Upper lobe of left lung (tissue), 6 donors: ENCODE results near the gene FGFRL1. TPM values are rescaled to one million over a fixed set of nuclear protein-coding genes. Genes with fewer than 3 reads are reported as not detected.

Experiments
- ATAC-seq, 2 donors: fragments of 200-7000 bp; cut with Tn5 transposase; one replicate each; pipeline ENCODE4 v1.9.1; 2022; ENCODE audit warnings: mild to moderate bottlenecking in 2 of 2, moderate library complexity in 2 of 2; ENCODE audit not compliant: low FRiP score in 2 of 2
- DNase-seq, 2 donors: peaks; one replicate each; pipeline ENCODE4 v3.0.0-alpha.2; 2019 to 2020
- H3K27ac ChIP-seq, 4 donors: fragments of 200-600 bp; sonication (generic); one replicate each; pipeline ENCODE4 v1.5.1; 2016 to 2019
- H3K27me3 ChIP-seq, 4 donors: fragments of 200-600 bp; sonication (generic); one replicate each; pipeline ENCODE4 v1.5.1; 2017 to 2019
- H3K36me3 ChIP-seq, 4 donors: fragments of 200-600 bp; sonication (generic); one replicate each; pipeline ENCODE4 v1.5.1; 2016 to 2019
- H3K4me1 ChIP-seq, 4 donors: fragments of 200-600 bp; sonication (generic); one replicate each; pipeline ENCODE4 v1.5.1; 2018 to 2019
- H3K4me3 ChIP-seq, 4 donors: fragments of 200-600 bp; sonication (generic); one replicate each; pipeline ENCODE4 v1.5.1; 2017 to 2019; ENCODE audit warnings: mild to moderate bottlenecking in 2 of 4, moderate library complexity in 1 of 4
- H3K9me3 ChIP-seq, 4 donors: fragments of 200-600 bp; sonication (generic); one replicate each; pipeline ENCODE4 v1.5.1; 2018 to 2019
- CTCF ChIP-seq, 6 experiments: fragments of 450-650 bp in 4 of 6; fragments of 200-600 bp in 2 of 6; sonication (generic) in 2 of 6; IDR thresholded peaks; one replicate each; pipeline ENCODE4 v1.5.1; 2016 to 2019; ENCODE audit warnings: antibody characterized with exemption in 6 of 6
- EP300 ChIP-seq, 4 donors: sonication (generic); formaldehyde crosslinking; IDR thresholded peaks; one replicate each; pipeline ENCODE4 v1.5.1; 2017; ENCODE audit warnings: antibody characterized with exemption in 4 of 4, control low read depth in 2 of 4
- POLR2A ChIP-seq, 4 donors: fragments of 450-650 bp; IDR thresholded peaks; one replicate each; pipeline ENCODE4 v1.5.1; 2016 to 2017; ENCODE audit warnings: antibody characterized with exemption in 4 of 4, mild to moderate bottlenecking in 2 of 4
- POLR2AphosphoS5 ChIP-seq, 2 donors: sonication (generic); formaldehyde crosslinking; IDR thresholded peaks; one replicate each; pipeline ENCODE4 v1.5.1; 2017; ENCODE audit warnings: antibody characterized with exemption in 2 of 2
- WGBS, 2 donors: methylation state at CpG; one replicate each; pipeline ENCODE4 v1.1.5; 2017 to 2018; 5-methylcytosine and 5-hydroxymethylcytosine counted together
- total RNA-seq, 6 donors: library from RNA; depleted of rRNA in 4 of 6; stranded (reverse); fragments of >200 nt in 4 of 6; gene quantifications; one replicate each; pipeline versions ENCODE4 v1.1.0 to v1.2.1, GENCODE V29; 2016 to 2021
- donor health status: DM: no; HTN: no; CAD: no; lungs with moderate emphysema.
- donor health status: DM: no; HTN: yes; CAD: no; lungs with severe emphysema.

FGFRL1 gene
- total RNA-seq, 6 donors from 2014 or later, result 21.0 to 32.4 (median 25.6) TPM

GRCh38 chr4:1022739-1023066 is 11.3 kb downstream of the FGFRL1 start:
- Histone ChIP-seq H3K27me3 (no peaks in the 10 kb centered on the region), H3K9me3 (no peaks in the 10 kb centered on the region), H3K4me1 (no peaks in the 10 kb centered on the region), H3K36me3 (peaks cover 0 to 21% (median 5%) of the 10 kb centered on the region in 4 donors), H3K27ac (no peak overlapping the region), H3K4me3 (no peak overlapping the region)
- no peak for TF ChIP-seq CTCF (IDR thresholded peaks at IDR 0.05)
- no peak for TF ChIP-seq EP300 (IDR thresholded peaks at IDR 0.05)
- no peak for TF ChIP-seq POLR2A (IDR thresholded peaks at IDR 0.05)
- TF ChIP-seq POLR2AphosphoS5 (IDR thresholded peaks at IDR 0.05), result no peak
- ATAC-seq (no peak), DNase-seq (no peak)
- 93 to 94% methylated on average over 13 to 19 of the region's 19 CpGs for WGBS, 2 donors

- H3K4me3 ChIP-seq, result no peak overlapping the region
- peak in 1 of 2 donors; percentile 73 for DNase-seq
- H3K27me3 ChIP-seq, result no peaks in the 10 kb centered on the region
- no peaks in the 10 kb centered on the region for H3K9me3 ChIP-seq
- no peaks in the 10 kb centered on the region for H3K4me1 ChIP-seq
- no peak for ATAC-seq
- TF ChIP-seq POLR2AphosphoS5 (IDR thresholded peaks at IDR 0.05), result no peak
- TF ChIP-seq CTCF (IDR thresholded peaks at IDR 0.05), result no peak
- TF ChIP-seq EP300 (IDR thresholded peaks at IDR 0.05), result no peak
- no peak for TF ChIP-seq POLR2A (IDR thresholded peaks at IDR 0.05)
- no peak overlapping the region for H3K27ac ChIP-seq
- peaks cover 0 to 21% (median 5%) of the 10 kb centered on the region in 4 donors for H3K36me3 ChIP-seq
- WGBS, 2 donors, result 96 to 98% methylated on average over 7 to 8 of the region's 20 CpGs
Observed at GRCh38 chr4:1023075-1023640, 11.7 kb downstream of the FGFRL1 start.

GRCh38 chr4:1023895-1024740 is 12.7 kb downstream of the FGFRL1 start:
- 98% methylated on average over 51 to 56 of the region's 83 CpGs for WGBS, 2 donors
- peak in 1 of 2 donors; percentile 81 for DNase-seq
- Histone ChIP-seq H3K4me3 (no peak overlapping the region), H3K4me1 (no peaks in the 10 kb centered on the region), H3K9me3 (no peaks in the 10 kb centered on the region), H3K27ac (no peak overlapping the region), H3K27me3 (peaks cover 0 to 5% (median 0%) of the 10 kb centered on the region in 4 donors), H3K36me3 (peaks cover 0 to 21% (median 5%) of the 10 kb centered on the region in 4 donors)
- no peak for ATAC-seq
- TF ChIP-seq EP300 (IDR thresholded peaks at IDR 0.05), result no peak
- no peak for TF ChIP-seq POLR2AphosphoS5 (IDR thresholded peaks at IDR 0.05)
- TF ChIP-seq POLR2A (IDR thresholded peaks at IDR 0.05), result no peak
- TF ChIP-seq CTCF (IDR thresholded peaks at IDR 0.05), result no peak

- Histone ChIP-seq H3K9me3 (no peaks in the 10 kb centered on the region), H3K27ac (no peak overlapping the region), H3K36me3 (peaks cover 0 to 21% (median 5%) of the 10 kb centered on the region in 4 donors), H3K4me3 (no peak overlapping the region), H3K4me1 (no peaks in the 10 kb centered on the region), H3K27me3 (peaks cover 0 to 5% (median 0%) of the 10 kb centered on the region in 4 donors)
- WGBS, 2 donors, result 92 to 98% methylated on average over 16 to 23 of the region's 32 CpGs
- ATAC-seq, result no peak
- DNase-seq, result peak in 1 of 2 donors; percentile 84
- TF ChIP-seq CTCF (IDR thresholded peaks at IDR 0.05) (no peak), POLR2AphosphoS5 (IDR thresholded peaks at IDR 0.05) (no peak), EP300 (IDR thresholded peaks at IDR 0.05) (no peak), POLR2A (IDR thresholded peaks at IDR 0.05) (no peak)
Observed at GRCh38 chr4:1024882-1025545, 13.6 kb downstream of the FGFRL1 start.
